Esophagus squamous epithelium (tissue), 5 donors: ENCODE measurements around the gene PARP6. TPM values are rescaled to one million over a fixed set of nuclear protein-coding genes. Genes with fewer than 3 reads are reported as not detected.

ENCODE experiments used
- DNase-seq: peaks from one replicate; lab custom pipeline; 2025; lab: John Stamatoyannopoulos, UW
- H3K27ac ChIP-seq, 4 donors: fragments of 200-600 bp; sonication (generic); one replicate each; pipeline ENCODE4 v1.5.1; 2016 to 2019; ENCODE audit warnings: mild to moderate bottlenecking in 1 of 4
- H3K27me3 ChIP-seq, 4 donors: fragments of 200-600 bp; sonication (generic); 1 replicate in 3 of 4; 2 replicates in 1 of 4; pipeline versions ENCODE4 v1.5.1 to v1.6.0; 2017 to 2021; ENCODE audit warnings: antibody characterized with exemption in 1 of 4
- H3K36me3 ChIP-seq, 3 donors: fragments of 200-600 bp; sonication (generic); one replicate each; pipeline ENCODE4 v1.5.1; 2016 to 2019
- H3K4me1 ChIP-seq, 3 donors: fragments of 200-600 bp; sonication (generic); one replicate each; pipeline ENCODE4 v1.5.1; 2017 to 2019
- H3K4me3 ChIP-seq, 4 donors: fragments of 200-600 bp; sonication (generic); 1 replicate in 3 of 4; 2 replicates in 1 of 4; pipeline ENCODE4 v1.5.1; 2016 to 2019; ENCODE audit warnings: mild to moderate bottlenecking in 2 of 4, moderate library complexity in 1 of 4
- H3K9me3 ChIP-seq, 3 donors: fragments of 200-600 bp; sonication (generic); one replicate each; pipeline ENCODE4 v1.5.1; 2016 to 2019
- CTCF ChIP-seq, 6 experiments: fragments of 450-650 bp in 4 of 6; fragments of 200-600 bp in 2 of 6; sonication (generic) in 2 of 6; IDR thresholded peaks; one replicate each; pipeline ENCODE4 v1.5.1; 2016 to 2019; ENCODE audit warnings: antibody characterized with exemption in 6 of 6, mild to moderate bottlenecking in 4 of 6, moderate library complexity in 4 of 6
- POLR2A ChIP-seq, 4 donors: fragments of 450-650 bp; IDR thresholded peaks; one replicate each; pipeline ENCODE4 v1.6.1; 2017; ENCODE audit warnings: antibody characterized with exemption in 4 of 4, mild to moderate bottlenecking in 4 of 4, moderate library complexity in 3 of 4
- WGBS, 2 donors: methylation state at CpG; one replicate each; pipeline ENCODE4 v1.1.5; 2018; 5-methylcytosine and 5-hydroxymethylcytosine counted together
- intact Hi-C: fragments of 100-400 bp; cut with DNase I; formaldehyde crosslinking; loops from one replicate; pipeline ENCODE4 v1.15.0; 2022
- total RNA-seq, 4 donors: library from RNA; depleted of rRNA; stranded (reverse); fragments of >200 nt; gene quantifications; one replicate each; pipeline ENCODE4 v1.1.0, GENCODE V29; 2016
- donor health status: DM: yes; HTN: yes; CAD: no.

Gene PARP6
- total RNA-seq, 4 donors from 2014 or later: 12.2 to 62.2 (median 31.6) TPM

DNA sequence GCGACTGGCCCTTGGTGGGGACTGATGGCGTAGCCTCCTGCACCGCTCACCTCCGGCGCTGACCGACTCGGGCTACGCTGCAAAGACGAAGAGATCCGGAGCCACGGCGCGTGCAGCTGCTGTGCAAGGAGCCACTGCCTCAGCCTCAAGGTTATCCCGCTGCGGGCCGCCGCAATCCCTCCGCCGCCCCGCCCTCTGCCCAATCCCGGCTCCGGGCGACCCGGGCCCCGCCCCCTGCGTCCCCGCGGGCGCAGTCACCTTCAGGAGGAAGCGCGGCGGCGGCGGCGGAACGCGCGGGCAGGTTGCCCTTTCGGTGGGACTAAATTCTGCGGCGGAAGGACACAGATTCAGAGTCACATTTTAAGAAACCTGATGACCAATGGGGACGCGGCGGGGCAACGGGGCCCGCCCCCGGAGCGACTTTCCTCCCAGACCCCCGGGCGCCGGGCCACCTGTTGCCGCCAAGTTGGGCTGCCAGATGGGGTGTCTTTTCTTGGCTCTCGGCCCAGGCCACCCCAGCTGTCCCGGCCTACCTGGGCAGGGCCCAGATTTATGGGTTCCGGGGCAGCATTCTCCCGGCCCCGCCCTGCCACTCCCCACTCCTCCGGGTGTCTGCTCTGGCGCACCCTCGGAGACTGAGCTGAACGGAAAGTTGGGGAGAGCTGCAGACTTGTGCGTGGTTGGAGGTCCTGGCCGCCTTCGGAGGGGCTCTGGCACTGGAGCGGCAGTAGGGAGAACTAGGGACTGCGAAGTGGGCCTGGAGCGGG is 41.1 kb downstream of the PARP6 start, which contains the start of gene PKM:
TSS of gene PKM (minus strand) at position 125 of the 767 bp plus-strand sequence. CDS start 12,093 bp downstream, outside the sequence.
- no peaks in the 10 kb centered on the region for H3K9me3 ChIP-seq
- no peaks in the 10 kb centered on the region for H3K27me3 ChIP-seq
- DNase-seq: peak; percentile 84
- peak within 1 kb of the TSS; percentile 94 to 99 (median 96) for H3K27ac ChIP-seq
- 0% methylated on average over 1 to 2 of the region's 67 CpGs for WGBS, 2 donors
- TF ChIP-seq CTCF (IDR thresholded peaks at IDR 0.05): peak in 4 of 6 experiments; percentile 15 to 29 (median 24)
- peak in 3 of 4 donors; percentile 33 to 98 (median 98) for TF ChIP-seq POLR2A (IDR thresholded peaks at IDR 0.05)
- peaks cover 33 to 53% (median 36%) of the 10 kb centered on the region in 3 donors for H3K4me1 ChIP-seq
- peak within 1 kb of the TSS; percentile 68 to 95 (median 78) for H3K4me3 ChIP-seq
- intact Hi-C loops: no loop called here
- no peaks in the 10 kb centered on the region for H3K36me3 ChIP-seq

GRCh38 chr15:72230197-72231065 is 41.9 kb downstream of the PARP6 start:
- intact Hi-C loops: no loop called here
- 1% methylated on average over 33 to 35 of the region's 79 CpGs for WGBS, 2 donors

GRCh38 chr15:72229947-72230196 is 42.5 kb downstream of the PARP6 start:
- DNase-seq: no peak
- Histone ChIP-seq H3K9me3 (no peaks in the 10 kb centered on the region), H3K27me3 (no peaks in the 10 kb centered on the region), H3K36me3 (no peaks in the 10 kb centered on the region), H3K4me3 (peak overlapping the region; percentile 68 to 95 (median 78)), H3K27ac (peak overlapping the region; percentile 94 to 99 (median 96)), H3K4me1 (peaks cover 41 to 66% (median 44%) of the 10 kb centered on the region in 3 donors)
- no peak for TF ChIP-seq CTCF (IDR thresholded peaks at IDR 0.05)
- TF ChIP-seq POLR2A (IDR thresholded peaks at IDR 0.05): no peak
- 0 to 1% methylated on average over 11 to 22 of the region's 29 CpGs for WGBS, 2 donors
- intact Hi-C loops: no loop called here

More at GRCh38 chr15:72230197-72231065, 41.9 kb downstream of the PARP6 start:
- Histone ChIP-seq H3K27me3 (no peaks in the 10 kb centered on the region), H3K27ac (peak overlapping the region; percentile 94 to 99 (median 96)), H3K9me3 (no peaks in the 10 kb centered on the region), H3K4me1 (peaks cover 38 to 60% (median 44%) of the 10 kb centered on the region in 3 donors), H3K4me3 (peak overlapping the region; percentile 68 to 95 (median 78)), H3K36me3 (no peaks in the 10 kb centered on the region)
- DNase-seq: peak; percentile 55
- TF ChIP-seq POLR2A (IDR thresholded peaks at IDR 0.05): peak in 3 of 4 donors; percentile 23 to 85 (median 71)
- no peak for TF ChIP-seq CTCF (IDR thresholded peaks at IDR 0.05)

- WGBS, 2 donors: 2% methylated on average over 21 to 23 of the region's 25 CpGs
- intact Hi-C loops: no loop called here
- Histone ChIP-seq H3K27ac (peak overlapping the region; percentile 94 to 99 (median 96)), H3K27me3 (no peaks in the 10 kb centered on the region), H3K36me3 (no peaks in the 10 kb centered on the region), H3K9me3 (no peaks in the 10 kb centered on the region), H3K4me1 (peaks cover 43 to 72% (median 44%) of the 10 kb centered on the region in 3 donors), H3K4me3 (peak overlapping the region; percentile 68 to 95 (median 78))
- TF ChIP-seq CTCF (IDR thresholded peaks at IDR 0.05) (no peak), POLR2A (IDR thresholded peaks at IDR 0.05) (no peak)
- no peak for DNase-seq
Observed at GRCh38 chr15:72229076-72229946, 43.0 kb downstream of the PARP6 start.
